Measurements from ENCODE around the gene SAFB.
"Not testable (repeated sequence)": the region's sequence is repeated elsewhere in the genome, so short reads cannot be mapped to it uniquely, and the experiment has no call there.

Gene SAFB

DNA sequence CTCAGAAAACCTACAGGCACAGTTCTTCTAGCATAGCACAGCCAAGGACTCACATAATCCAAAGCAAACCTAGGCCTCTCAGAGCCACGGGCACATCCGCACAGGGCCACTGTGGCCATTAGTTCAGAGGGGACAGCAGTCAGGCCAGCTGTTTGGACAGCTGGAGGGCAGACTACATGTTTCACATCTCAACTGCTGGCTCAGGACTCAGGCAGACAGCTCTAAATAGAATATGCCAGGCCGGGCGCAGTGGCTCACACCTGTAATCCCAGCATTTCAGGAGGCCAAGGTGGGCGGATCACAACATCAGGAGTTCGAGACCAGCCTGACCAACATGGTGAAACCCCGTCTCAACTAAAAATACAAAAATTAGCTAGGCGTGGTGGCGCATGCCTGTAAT lies 27.1 kb upstream of the SAFB start:
- no peak for DNase-seq

DNA sequence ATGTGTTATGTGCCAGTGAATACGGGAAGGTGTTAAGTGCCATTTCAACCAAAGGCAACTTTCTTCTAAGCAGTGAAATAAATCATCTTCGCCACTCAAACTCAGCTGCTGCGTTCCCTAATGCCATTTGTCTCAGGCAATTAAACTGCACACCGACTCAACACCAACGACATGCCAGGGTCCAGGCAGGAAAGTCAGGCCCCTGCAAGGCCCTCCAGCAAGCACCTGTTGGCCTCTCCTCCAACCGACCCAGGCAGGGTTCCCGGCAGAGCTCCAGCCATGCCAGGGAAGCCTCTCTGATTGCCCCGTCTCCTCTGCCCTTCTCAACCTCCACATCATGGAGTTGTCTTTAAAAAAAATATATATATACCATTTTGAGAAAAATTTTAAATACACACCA lies 22.1 kb upstream of the SAFB start:
- no peak for DNase-seq

DNA sequence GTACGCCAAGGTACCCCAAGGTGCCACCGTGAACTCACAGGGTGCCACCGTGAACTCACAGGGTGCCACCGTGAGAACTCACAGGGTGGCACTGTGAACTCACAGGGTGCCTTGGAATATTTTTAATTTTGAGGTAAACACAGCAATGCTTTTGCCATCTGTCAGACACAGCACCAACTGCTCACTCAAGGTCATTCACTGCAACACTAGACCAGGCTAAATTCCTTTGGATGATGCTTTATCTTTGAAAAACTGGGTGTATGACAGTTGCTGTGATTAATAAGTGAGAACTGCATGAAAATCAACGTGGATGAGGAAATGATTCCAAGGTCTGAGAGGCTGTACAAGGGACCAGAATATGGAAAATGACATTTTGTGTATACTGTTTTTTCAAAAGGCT lies 19.3 kb upstream of the SAFB start:
- DNase-seq, result no peak

DNA sequence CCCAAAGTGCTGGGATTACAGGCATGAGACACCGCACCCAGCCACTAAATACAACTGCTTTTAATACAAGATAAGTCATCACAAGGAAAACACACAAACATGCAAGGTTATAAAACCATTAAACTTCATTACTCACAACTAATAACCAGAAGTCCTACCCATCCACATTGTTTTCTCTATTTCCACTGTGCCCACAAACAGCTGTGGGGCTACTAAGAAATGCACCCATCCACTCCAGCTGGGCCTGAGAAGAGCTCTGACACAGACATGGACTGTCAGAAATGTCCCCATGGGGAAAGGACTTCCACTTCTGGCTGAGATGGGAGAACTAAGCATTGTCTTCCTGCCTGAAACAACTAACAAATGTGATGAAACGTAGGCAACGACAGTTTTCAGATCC lies 17.5 kb upstream of the SAFB start:
- DNase-seq, result no peak

DNA sequence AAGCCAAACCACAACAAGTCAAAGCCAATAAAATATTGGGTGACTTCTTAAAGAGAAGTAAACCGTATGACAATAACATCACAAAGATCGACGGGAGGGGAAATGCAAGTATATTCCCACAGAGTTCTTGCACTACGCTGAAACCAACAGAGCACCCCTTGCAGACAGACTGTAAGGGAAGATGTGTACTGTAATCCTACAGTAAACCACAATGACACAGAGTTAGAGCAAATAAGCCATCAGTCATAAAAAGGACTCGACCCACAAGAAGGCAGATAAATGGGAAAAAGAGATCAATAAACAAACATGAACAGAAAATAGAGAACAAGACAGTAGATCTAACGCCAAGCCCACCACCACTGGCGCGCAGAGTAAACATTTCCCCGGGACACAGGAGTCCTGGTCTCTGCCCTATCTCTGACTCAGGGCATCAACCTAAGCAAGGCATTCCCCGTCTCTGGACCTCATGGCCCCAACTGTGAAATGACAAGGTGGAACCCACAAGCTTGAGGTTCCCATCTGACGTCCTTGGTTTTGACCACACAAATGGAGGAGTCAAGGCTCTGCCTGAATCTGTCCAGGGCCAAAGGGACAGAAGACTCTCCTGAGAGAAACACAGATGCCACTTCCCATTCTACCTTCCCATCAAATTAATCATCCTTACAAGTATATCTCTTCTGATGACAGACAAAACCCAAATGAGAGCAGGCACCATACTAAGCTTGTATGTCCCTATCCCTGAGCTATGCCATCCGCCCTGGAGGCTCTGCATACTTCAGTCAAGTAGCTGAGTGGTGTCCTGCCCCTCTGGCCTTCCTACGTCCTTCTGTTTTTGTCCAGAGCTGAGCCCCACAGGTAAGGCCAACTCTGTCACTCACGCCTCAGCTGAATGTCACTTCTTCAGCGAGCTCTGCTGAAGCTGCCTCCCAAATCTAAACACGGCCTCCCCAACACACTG lies 15.3 kb upstream of the SAFB start:
- no peak for DNase-seq

DNA sequence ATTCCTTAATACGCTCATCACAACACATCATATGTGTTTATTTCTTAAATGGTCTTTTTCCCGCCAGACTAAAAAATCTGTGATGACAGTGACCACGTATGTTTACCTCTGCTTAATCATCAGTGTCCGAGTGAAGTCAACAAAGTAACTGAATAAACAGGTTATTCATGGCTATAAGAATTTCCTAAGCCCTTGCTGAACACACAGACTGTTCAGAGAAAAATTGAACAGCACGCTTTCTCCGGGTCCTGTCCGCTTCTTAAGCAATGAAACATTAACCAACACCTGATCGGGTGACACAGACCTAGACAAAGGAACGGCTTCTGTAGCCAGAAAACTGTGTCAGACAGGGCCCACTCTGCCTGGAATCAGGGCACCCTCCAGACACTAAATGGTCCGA lies 14.6 kb upstream of the SAFB start:
- DNase-seq, result no peak

DNA sequence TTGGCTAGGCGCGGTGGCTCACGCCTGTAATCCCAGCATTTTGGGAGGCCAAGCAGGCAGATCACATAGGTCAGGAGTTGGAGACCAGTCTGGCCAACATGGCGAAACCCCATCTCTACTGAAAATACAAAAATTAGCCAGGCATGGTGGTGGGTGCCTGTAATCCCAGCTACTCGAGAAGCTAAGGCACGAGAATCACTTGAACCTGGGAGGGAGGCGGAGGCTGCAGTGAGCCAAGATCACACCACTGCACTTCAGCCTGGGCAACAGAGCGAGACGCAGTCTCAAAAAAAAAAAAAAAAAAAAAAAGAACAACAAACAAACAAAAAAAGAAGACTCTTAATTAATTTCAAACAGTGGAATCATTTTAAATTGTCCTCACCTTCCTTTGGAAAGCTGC lies 14.1 kb upstream of the SAFB start:
- DNase-seq, result not testable (repeated sequence)

DNA sequence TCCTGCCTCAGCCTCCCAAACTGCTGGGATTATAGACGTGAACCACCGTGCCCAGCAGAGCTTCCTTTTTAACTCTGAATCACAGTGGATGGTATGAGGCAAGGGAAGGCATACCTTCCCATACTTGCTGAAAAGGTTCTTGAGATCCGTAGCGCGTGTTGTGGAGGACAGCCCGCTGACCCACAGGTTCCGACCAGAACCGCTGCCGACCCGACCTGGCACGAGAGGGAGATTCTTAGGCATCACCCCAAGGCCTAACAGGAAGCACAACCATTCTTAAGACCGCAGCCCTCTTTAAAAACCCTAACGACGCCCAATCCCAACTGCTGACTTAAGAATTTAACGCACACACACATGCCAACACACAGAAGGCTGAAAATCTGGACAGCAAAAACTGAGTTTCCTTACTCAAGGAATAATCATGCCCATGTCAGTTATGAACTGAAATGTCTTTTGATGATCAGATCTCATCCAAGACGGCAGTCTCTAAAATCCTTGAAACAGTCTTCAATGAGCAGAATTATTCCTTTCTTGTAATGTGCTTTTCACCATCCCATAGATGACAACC lies 12.9 kb upstream of the SAFB start:
- no peak for DNase-seq

DNA sequence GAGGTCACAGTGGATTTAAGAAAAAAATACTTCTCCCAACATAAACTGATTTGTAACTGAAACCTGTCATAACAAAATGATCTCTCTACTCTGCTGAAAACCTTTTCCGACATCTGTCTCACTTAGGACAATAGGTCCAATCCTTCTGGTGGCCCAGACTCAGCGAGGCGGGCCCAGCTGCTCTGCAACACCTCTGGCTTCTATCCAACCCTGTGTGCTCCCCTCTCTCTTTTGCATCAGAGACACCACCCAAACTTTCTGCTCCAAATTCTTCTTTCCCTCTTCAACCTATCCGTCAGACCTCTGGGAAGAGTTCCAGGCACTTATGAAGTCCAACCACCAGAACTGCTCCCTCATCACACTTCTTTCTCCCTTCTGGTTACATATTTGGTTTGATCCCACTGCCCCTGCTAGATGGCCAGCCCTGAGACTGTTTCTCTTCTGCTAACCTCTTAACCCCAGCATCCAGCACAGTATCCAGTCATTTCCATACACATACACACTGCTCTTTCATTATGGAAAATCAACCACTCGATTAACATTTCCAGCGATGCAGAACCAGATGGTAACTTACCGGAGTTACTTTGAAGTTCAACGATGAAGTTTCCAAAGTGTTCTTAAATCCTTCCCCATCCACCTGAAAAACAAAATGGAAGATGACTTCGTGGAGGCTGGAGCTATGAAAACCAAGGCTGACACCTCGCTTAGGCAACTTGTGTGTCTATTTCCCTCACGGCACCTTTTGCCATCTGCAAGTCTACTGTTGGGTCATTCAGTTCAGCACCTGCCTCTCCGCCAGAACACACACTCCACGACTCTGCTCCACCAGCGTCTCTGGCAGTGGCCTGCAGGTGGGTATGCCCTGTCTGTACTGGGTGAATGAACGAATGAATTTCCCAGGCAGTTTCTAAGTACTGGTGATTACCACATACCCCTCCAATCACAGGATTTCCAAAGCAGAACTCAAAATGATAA lies 9.7 kb upstream of the SAFB start:
- DNase-seq, result no peak

DNA sequence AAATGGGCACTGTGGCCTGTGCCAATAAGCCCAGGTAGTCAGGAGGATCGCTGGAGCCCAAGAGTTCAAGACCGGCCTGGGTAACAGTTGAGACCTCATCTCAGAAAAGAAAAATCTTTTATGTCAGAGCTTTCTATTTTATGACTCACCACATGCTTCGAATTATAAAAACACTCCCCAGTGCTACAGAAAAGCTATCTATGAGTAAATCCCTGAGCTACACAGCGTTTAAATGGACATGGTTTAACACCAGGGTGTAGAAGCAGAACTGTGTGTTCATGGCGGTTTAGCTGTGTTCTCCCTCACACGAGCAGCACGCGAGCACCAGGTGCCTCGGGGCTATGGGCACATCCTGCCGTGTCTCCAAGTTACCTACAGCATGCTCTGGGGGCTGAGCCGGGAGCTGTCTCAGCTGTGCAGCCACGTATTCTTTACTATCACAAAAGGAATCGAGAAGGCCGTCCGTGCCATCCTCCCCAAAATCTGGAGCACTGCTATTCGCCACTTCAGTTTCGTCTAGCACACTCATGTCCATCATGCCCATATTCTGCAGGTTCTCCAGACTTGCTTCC lies 7.0 kb upstream of the SAFB start:
- no peak for DNase-seq

DNA sequence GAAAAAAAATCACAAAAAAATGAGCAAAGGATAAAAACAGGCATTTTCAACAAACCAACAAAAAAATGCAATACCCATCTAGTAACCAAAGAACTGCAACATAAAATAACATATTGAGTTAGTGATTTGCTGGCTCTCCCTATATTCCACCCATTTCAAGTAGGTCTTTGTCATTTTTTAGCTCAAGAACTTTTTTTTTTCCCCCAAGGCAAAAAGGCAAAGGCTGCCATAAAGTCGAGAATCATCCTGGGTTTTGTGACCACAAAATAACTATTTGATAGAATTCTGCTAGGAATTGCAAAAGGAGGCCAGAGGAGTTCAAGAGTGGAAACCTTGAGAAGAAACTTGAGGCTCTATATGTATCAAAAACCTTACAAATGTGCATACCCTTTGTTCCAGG lies 5.8 kb upstream of the SAFB start:
- no peak for DNase-seq

DNA sequence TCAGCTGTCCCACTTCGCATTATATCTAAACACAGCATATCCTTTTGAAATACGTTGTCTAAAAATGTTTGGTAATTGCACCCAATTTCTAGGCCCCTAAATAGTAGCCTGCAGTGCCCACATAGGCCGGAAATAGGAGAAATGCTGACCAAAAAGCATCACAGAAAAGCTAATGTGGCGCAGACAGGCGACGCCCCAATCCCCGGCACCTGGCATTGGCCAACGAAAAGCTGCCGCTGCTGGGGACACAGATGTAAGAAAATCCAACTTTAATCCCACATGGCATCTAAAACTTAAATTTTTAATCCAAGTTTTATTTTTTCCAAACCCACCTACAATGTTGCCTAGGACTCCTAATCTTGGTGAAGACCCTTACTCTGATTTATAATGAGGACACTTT lies 4.3 kb upstream of the SAFB start:
- no peak for DNase-seq

DNA sequence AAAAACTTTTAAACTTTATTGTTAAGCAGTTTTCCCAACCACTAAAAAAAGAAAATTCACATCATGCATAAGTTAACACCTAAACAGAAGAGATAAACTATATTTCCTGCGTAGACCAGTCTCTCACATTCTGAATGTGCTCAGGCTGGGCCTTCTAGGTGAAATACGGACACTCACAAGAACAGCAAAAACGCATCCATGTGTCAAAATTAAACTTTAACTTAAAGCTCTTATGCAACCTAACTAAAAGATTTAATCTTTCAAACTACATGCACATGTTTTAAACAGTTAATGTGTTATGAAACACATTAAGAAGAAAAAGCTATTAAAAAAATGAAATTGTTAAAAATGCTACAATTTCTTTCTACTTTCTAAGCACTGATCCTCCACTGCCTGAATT lies 2.9 kb upstream of the SAFB start:
- DNase-seq, result no peak

DNA sequence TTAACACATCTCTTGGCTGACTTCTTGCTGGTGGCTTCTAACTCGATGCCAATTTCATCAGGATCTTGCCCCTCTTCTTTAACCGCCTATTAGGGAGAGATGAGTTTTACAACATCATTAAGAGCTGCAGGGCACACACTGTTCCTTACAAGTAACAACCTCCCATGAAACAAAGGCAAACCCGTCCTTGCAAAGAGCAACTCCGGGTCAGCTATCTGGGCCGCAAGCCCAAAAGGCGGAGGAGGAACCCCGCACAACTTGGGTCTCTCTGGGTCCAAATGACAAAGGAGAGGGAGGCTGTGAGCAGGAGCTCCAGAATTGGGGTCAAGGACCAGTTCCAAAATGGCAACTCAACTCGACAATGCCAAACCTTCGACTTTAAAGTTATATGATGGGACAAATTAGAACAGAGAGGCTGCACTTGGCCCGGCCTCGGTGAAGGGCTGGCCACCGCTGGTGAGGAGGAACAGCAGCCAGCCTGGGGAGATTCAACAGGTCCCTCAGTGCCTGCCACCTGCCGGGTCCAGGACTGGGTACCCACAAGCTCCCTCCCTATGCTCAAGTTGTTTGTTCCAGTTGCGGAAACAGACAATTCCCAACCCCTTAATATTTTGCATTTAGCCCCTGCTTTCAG lies 1.5 kb upstream of the SAFB start:
- no peak for DNase-seq

DNA sequence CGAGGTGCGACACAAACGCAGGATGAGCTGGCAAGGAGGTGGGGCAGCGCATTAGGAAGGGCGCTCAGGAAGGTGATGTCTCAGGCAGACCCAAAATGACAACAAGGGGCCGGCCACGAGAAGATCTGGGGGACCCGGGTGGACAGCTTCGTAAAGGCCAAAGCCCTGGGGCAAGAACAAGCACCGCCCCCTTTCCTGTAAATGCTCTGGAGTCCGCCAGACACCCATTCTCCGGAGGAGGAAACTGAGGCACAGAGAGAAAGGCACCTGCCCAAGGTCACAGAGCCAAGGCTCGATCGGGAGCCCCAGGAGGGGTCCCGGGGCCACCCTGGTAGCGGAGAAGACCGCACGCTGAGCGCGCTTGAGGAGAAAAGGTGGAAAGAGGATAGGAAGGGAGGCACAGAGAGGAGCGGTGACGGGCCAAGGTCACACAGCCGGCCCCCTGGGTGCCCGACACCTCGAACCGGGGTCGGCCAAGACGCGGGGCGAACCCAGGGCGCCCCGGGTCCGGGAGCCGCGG lies 878 bp upstream of the SAFB start:
- DNase-seq, result peak; percentile 26 to 36

DNA sequence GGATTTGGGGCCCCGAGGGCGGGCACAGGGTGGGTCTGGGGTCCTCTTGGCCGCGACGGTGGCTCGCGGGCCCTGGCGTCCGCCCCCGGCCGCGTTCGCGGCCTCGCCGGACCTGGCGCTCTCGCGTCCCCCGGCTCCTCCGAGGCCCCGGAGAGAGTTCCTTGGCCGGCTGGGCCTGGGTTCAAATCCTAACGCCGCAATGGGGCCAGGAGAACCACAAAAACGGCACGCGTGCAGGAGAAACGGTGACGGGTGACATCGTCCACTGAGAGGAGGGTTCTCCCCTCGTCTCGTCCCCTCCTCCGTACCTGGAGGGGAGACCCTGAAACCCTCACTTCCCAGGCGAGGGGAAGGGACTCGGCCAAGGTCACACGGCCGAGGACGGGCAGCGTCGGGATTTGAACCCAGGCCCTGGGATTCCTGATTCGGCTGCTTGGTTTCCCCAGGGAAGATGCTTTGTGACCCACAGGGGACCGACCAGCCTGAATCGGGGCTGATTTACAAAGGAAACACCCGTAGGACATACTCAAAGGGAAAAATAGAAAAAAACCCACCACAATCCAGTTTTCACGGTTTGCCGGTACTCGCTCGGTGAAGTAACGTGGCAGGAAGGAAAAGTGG lies 624 bp downstream of the SAFB start:
- DNase-seq, result peak in 1 of 2 experiments; percentile 3

DNA sequence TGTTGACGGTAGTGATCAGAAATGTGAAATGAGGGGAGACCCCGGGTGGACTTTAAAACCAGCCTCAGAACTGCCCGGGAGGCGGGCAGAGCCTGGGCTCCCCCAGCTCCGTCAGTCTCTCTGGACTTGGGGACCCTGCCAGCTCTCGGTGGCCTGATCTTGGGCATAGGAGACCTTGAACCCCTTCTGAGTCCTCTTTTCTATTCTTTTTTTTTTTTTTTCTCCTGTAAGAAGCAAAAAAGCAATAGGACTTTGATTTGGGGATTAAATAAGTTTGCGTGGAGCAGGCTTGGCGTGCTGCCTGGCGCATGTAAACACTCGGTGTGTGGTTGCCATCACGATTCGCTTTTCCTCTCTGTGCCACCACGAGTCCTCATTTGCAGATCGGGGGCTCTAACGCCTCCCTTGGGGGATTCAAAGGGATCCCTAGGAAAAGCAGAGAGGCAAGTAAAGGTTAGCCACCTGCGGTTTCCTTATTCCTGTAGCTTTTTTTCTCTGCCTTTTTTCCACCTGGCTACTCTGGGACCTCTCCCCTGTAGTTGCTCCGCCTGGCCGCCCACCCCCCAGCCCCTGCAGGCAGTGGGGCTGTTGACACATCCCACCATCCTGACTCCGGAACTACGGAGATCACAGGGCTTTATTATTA lies 1.3 kb downstream of the SAFB start:
- DNase-seq, result peak in 1 of 2 experiments; percentile 12

DNA sequence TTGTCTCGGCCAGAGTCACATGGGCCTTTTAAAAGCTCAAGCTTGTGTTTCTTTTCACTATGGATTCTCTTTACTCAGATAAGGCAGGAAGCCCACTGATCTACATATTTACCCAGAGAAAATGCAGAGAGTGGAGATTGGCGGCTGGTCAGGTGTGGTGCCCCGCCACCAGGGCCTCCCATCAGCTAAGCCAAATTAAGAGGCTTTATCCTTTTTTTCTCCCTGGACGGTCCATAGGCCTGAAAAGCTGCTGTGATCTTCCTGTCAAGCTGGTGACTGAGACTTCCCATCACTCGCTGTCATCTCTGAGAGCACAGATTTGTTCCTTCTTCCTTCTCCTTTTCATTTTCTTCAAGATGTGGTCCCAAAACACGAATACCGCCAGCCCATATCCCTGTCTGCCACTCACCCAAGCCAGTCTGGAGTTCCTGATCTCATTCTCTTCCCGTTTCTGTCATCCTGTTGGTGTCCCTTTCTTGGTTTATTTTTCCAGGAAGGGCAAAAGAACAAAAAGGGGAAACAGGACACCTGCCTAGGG lies 1.9 kb downstream of the SAFB start:
- no peak for DNase-seq

DNA sequence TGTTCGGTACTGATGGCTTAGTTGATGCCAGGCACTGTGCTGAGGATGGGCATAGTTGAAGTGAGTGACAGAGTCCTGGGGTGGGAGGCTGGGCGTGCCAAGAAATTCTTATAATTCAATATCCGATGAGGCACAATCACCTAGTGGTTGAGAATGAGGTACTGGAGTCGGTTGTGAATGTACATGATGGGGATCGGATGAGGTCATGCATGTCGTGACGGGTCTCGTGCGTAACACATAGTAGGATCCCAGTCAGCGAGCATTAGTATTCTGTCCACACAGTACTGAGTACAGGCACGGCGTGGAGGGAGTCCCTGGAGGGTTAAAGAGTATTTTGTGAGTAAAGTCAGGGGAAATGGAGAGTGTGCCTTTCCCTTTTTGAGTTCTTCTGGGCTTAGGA lies 2.8 kb downstream of the SAFB start:
- DNase-seq, result no peak

DNA sequence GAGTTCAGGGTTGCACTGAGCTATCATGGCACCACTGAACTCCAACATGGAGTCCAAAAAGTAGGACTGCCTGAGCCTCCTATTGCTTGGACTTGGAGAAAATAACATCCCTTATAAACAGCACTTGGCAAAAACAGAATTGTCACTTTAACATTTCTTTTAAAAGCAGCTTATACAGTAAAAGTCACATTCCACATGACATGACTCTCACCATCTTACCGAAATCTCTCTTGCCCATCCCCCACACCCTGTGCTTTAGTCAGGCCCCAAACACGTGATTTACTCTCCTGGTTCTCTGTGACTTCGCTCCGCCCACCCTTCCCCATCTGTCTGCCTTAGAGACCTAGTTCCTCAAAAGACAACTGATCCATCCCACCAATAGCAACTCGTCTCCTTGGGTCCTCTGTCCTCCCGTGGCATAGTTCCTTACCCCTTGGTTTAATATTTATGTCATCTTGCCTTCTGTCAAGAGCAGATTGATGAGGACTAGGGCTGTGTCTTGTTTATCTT lies 4.6 kb downstream of the SAFB start:
- peak; percentile 24 to 57 for DNase-seq

DNA sequence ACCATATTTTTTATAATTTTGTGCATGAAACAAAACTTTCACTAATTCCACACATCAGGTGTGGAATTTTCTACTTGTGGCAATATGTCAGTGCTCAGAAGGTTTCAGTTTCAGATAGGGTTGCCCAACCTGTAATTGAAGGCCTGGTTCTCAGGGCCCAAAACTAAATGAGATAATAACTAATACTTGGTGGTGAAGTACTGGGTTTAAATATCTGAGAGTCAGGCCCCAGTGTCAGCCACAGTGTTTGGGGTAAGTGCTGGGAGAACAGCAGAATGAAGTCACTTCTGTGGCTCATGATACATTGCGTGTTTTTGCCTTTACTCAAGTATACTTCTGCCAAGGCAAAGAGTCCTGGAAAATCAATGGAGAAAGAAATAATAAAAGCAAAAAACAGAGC lies 5.6 kb downstream of the SAFB start:
- no peak for DNase-seq

Measured in stimulated activated CD4-positive, alpha-beta T cell treated with anti-CD3 and anti-CD28 coated beads, Interleukin-4, amount 100 ng/mL, for 4 hours (primary cell).